SK-N-SH treated with all-trans-retinoic acid at 6 μM for 48 hours (cell line): ENCODE results near the gene FCN2.

ENCODE experiments used
- ARNTL ChIP-seq: fragments of 450-650 bp; formaldehyde crosslinking; IDR thresholded peaks from 2 replicates; pipeline ENCODE4 v1.5.0; 2020; ENCODE audit warnings: low read depth, mild to moderate bottlenecking, moderate library complexity, borderline replicate concordance
- BACH2 ChIP-seq: fragments of 250-450 bp; sonication (Bioruptor Pico); IDR thresholded peaks from 2 replicates; pipeline ENCODE4 v1.9.0; 2021; ENCODE audit warnings: mild to moderate bottlenecking, borderline replicate concordance
- SNAI2 ChIP-seq: fragments of 250-450 bp; sonication (Bioruptor Pico); IDR thresholded peaks from 2 replicates; pipeline ENCODE4 v1.5.0; 2020; ENCODE audit warnings: mild to moderate bottlenecking, moderate library complexity
- TCF4 ChIP-seq: fragments of 250-450 bp; sonication (Bioruptor Pico); IDR thresholded peaks from 2 replicates; pipeline ENCODE4 v1.8.0; 2021; ENCODE audit warnings: mild to moderate bottlenecking, moderate library complexity, borderline replicate concordance
- TOX ChIP-seq: fragments of 250-450 bp; sonication (Bioruptor Pico); IDR thresholded peaks from 2 replicates; pipeline ENCODE4 v1.8.0; 2021; ENCODE audit warnings: mild to moderate bottlenecking, moderate library complexity, borderline replicate concordance
- ZC3H10 ChIP-seq: fragments of 250-450 bp; sonication (Bioruptor Pico); IDR thresholded peaks from 2 replicates; pipeline ENCODE4 v1.5.1; 2021; ENCODE audit warnings: mild to moderate bottlenecking, moderate library complexity
- ZFP3 ChIP-seq: fragments of 250-450 bp; sonication (Bioruptor Pico); IDR thresholded peaks from 2 replicates; pipeline ENCODE4 v1.5.0; 2020; ENCODE audit warnings: mild to moderate bottlenecking, moderate library complexity
- ZNF8 ChIP-seq: fragments of 450-650 bp; formaldehyde crosslinking; IDR thresholded peaks from 2 replicates; pipeline ENCODE4 v1.5.0; 2020; ENCODE audit warnings: mild to moderate bottlenecking, moderate library complexity
- TF ChIP-seq, protein P1 (sequence below): fragments of 250-450 bp; sonication (Bioruptor Pico); IDR thresholded peaks from 2 replicates; pipeline ENCODE4 v1.8.0; 2020; ENCODE audit warnings: mild to moderate bottlenecking, moderate library complexity, borderline replicate concordance
- TF ChIP-seq, protein P2 (sequence below): fragments of 250-450 bp; sonication (Bioruptor Pico); IDR thresholded peaks from 2 replicates; pipeline ENCODE4 v1.5.1; 2020; ENCODE audit warnings: low read depth, mild to moderate bottlenecking, moderate library complexity
- TF ChIP-seq, protein P3 (sequence below): fragments of 250-450 bp; sonication (Bioruptor Pico); IDR thresholded peaks from 2 replicates; pipeline ENCODE4 v1.5.0; 2020; ENCODE audit warnings: mild to moderate bottlenecking, moderate library complexity

DNA sequence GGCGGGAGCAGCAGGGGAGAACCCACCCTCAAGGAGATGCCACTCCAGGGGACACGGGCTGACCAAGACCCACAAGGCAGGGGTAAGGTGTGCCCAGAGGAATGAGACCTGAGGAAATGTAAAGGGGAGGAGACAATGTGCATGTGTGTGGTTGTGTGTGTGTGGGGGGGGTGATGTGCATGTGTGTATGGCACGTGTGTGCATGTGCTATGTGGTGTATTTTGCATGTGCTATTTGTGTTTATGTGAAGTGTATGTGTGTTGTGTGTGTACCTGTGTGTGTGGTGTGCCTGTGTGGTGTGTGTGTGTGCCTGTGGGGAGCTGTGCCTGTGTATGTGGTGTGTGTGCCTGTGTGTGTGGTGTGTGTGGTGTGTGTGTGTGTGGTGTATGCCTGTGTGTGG is 33.5 kb upstream of the FCN2 start:
- TF ChIP-seq ARNTL: no peak
- TF ChIP-seq, protein P1, sequence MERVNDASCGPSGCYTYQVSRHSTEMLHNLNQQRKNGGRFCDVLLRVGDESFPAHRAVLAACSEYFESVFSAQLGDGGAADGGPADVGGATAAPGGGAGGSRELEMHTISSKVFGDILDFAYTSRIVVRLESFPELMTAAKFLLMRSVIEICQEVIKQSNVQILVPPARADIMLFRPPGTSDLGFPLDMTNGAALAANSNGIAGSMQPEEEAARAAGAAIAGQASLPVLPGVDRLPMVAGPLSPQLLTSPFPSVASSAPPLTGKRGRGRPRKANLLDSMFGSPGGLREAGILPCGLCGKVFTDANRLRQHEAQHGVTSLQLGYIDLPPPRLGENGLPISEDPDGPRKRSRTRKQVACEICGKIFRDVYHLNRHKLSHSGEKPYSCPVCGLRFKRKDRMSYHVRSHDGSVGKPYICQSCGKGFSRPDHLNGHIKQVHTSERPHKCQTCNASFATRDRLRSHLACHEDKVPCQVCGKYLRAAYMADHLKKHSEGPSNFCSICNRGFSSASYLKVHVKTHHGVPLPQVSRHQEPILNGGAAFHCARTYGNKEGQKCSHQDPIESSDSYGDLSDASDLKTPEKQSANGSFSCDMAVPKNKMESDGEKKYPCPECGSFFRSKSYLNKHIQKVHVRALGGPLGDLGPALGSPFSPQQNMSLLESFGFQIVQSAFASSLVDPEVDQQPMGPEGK: no peak
- TF ChIP-seq, protein P2, sequence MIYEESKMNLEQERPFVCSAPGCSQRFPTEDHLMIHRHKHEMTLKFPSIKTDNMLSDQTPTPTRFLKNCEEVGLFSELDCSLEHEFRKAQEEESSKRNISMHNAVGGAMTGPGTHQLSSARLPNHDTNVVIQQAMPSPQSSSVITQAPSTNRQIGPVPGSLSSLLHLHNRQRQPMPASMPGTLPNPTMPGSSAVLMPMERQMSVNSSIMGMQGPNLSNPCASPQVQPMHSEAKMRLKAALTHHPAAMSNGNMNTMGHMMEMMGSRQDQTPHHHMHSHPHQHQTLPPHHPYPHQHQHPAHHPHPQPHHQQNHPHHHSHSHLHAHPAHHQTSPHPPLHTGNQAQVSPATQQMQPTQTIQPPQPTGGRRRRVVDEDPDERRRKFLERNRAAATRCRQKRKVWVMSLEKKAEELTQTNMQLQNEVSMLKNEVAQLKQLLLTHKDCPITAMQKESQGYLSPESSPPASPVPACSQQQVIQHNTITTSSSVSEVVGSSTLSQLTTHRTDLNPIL (CRISPR knock-in tag): no peak
- TF ChIP-seq ZFP3 (CRISPR knock-in tag): no peak
- no peak for TF ChIP-seq TCF4 (CRISPR knock-in tag)
- TF ChIP-seq, protein P3, sequence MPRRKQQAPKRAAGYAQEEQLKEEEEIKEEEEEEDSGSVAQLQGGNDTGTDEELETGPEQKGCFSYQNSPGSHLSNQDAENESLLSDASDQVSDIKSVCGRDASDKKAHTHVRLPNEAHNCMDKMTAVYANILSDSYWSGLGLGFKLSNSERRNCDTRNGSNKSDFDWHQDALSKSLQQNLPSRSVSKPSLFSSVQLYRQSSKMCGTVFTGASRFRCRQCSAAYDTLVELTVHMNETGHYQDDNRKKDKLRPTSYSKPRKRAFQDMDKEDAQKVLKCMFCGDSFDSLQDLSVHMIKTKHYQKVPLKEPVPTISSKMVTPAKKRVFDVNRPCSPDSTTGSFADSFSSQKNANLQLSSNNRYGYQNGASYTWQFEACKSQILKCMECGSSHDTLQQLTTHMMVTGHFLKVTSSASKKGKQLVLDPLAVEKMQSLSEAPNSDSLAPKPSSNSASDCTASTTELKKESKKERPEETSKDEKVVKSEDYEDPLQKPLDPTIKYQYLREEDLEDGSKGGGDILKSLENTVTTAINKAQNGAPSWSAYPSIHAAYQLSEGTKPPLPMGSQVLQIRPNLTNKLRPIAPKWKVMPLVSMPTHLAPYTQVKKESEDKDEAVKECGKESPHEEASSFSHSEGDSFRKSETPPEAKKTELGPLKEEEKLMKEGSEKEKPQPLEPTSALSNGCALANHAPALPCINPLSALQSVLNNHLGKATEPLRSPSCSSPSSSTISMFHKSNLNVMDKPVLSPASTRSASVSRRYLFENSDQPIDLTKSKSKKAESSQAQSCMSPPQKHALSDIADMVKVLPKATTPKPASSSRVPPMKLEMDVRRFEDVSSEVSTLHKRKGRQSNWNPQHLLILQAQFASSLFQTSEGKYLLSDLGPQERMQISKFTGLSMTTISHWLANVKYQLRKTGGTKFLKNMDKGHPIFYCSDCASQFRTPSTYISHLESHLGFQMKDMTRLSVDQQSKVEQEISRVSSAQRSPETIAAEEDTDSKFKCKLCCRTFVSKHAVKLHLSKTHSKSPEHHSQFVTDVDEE: no peak
- TF ChIP-seq TOX: no peak
- TF ChIP-seq ZNF8 (CRISPR knock-in tag): no peak
- TF ChIP-seq SNAI2 (CRISPR knock-in tag): no peak
- TF ChIP-seq BACH2 (CRISPR knock-in tag): no peak
- TF ChIP-seq ZC3H10: no peak
